Measurements from ENCODE around the gene CMSS1. TPM values are rescaled to one million over a fixed set of nuclear protein-coding genes. Genes with fewer than 3 reads are reported as not detected.

The CMSS1 gene
- total and polyA plus RNA-seq, 2 of the 13 experiments (the other 11 are each of a cell fraction or from before 2014, with no cell fraction given), result 6.4 to 48.7 TPM

DNA sequence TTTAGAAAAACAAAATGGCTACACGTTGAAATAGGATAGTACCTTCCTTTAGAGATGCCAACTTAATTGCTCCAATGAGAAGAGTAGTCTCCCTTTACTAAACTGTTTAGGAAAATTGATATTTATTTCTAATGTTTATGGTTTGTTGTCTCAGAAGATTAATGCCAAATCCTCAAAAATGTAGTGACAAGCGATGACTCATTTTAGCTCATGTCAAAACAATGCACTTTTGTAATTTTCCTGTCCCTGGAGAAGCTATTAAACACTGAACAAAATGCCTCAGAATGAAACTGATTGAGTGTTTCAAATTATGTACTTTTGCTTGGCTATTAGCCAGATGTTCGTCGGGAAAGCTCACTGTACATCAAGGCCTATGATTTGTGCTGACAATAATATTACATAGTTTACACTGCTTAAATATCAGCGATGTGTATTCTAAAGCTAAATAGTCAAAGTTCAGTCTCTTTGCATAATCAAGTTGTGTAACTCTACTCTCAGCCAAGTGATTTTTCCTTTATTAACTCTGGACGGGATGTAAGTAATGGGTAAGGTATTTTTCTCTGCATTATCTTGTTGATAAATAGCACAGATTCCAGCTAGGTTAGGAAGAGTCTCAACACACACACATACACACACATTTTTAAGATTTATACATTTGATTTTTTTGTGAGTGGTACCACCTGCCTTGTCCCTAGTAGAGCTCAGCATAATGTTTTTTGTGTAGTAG lies 83.7 kb downstream of the CMSS1 start (continued):
- TF ChIP-seq, protein P1, sequence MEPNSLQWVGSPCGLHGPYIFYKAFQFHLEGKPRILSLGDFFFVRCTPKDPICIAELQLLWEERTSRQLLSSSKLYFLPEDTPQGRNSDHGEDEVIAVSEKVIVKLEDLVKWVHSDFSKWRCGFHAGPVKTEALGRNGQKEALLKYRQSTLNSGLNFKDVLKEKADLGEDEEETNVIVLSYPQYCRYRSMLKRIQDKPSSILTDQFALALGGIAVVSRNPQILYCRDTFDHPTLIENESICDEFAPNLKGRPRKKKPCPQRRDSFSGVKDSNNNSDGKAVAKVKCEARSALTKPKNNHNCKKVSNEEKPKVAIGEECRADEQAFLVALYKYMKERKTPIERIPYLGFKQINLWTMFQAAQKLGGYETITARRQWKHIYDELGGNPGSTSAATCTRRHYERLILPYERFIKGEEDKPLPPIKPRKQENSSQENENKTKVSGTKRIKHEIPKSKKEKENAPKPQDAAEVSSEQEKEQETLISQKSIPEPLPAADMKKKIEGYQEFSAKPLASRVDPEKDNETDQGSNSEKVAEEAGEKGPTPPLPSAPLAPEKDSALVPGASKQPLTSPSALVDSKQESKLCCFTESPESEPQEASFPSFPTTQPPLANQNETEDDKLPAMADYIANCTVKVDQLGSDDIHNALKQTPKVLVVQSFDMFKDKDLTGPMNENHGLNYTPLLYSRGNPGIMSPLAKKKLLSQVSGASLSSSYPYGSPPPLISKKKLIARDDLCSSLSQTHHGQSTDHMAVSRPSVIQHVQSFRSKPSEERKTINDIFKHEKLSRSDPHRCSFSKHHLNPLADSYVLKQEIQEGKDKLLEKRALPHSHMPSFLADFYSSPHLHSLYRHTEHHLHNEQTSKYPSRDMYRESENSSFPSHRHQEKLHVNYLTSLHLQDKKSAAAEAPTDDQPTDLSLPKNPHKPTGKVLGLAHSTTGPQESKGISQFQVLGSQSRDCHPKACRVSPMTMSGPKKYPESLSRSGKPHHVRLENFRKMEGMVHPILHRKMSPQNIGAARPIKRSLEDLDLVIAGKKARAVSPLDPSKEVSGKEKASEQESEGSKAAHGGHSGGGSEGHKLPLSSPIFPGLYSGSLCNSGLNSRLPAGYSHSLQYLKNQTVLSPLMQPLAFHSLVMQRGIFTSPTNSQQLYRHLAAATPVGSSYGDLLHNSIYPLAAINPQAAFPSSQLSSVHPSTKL (CRISPR knock-in tag; IDR thresholded peaks at IDR 0.05), result peak; percentile 98
- TF ChIP-seq POGZ (CRISPR knock-in tag; IDR thresholded peaks at IDR 0.05), result peak; percentile 73; the same call in 1 of the 2 replicates
- TF ChIP-seq, protein P2, sequence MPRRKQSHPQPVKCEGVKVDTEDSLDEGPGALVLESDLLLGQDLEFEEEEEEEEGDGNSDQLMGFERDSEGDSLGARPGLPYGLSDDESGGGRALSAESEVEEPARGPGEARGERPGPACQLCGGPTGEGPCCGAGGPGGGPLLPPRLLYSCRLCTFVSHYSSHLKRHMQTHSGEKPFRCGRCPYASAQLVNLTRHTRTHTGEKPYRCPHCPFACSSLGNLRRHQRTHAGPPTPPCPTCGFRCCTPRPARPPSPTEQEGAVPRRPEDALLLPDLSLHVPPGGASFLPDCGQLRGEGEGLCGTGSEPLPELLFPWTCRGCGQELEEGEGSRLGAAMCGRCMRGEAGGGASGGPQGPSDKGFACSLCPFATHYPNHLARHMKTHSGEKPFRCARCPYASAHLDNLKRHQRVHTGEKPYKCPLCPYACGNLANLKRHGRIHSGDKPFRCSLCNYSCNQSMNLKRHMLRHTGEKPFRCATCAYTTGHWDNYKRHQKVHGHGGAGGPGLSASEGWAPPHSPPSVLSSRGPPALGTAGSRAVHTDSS (CRISPR knock-in tag; conservative IDR thresholded peaks at IDR 0.05), result no peak
- peak; percentile 69; the same call in 1 of the 2 replicates for TF ChIP-seq CHD4 (IDR thresholded peaks at IDR 0.05; ENCODE audit: borderline replicate concordance, low read length)
- no peak for TF ChIP-seq MTF2 (CRISPR knock-in tag; IDR thresholded peaks at IDR 0.05; ENCODE audit: borderline replicate concordance)
- TF ChIP-seq, protein P3, sequence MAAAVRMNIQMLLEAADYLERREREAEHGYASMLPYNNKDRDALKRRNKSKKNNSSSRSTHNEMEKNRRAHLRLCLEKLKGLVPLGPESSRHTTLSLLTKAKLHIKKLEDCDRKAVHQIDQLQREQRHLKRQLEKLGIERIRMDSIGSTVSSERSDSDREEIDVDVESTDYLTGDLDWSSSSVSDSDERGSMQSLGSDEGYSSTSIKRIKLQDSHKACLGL (CRISPR knock-in tag; IDR thresholded peaks at IDR 0.05), result no peak
- no peak for TF ChIP-seq NPAS2 (CRISPR knock-in tag; IDR thresholded peaks at IDR 0.05; ENCODE audit: borderline replicate concordance)
- TF ChIP-seq CEBPG (CRISPR knock-in tag; IDR thresholded peaks at IDR 0.05), result peak; percentile 92
- TF ChIP-seq, protein P4, sequence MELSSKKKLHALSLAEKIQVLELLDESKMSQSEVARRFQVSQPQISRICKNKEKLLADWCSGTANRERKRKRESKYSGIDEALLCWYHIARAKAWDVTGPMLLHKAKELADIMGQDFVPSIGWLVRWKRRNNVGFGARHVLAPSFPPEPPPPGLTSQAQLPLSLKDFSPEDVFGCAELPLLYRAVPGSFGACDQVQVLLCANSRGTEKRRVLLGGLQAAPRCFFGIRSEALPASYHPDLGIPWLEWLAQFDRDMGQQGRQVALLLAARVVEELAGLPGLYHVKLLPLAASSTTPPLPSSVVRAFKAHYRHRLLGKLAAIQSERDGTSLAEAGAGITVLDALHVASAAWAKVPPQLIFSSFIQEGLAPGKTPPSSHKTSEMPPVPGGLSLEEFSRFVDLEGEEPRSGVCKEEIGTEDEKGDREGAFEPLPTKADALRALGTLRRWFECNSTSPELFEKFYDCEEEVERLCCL (CRISPR knock-in tag; IDR thresholded peaks at IDR 0.05; ENCODE audit: borderline replicate concordance), result no peak
- TF ChIP-seq, protein P5, sequence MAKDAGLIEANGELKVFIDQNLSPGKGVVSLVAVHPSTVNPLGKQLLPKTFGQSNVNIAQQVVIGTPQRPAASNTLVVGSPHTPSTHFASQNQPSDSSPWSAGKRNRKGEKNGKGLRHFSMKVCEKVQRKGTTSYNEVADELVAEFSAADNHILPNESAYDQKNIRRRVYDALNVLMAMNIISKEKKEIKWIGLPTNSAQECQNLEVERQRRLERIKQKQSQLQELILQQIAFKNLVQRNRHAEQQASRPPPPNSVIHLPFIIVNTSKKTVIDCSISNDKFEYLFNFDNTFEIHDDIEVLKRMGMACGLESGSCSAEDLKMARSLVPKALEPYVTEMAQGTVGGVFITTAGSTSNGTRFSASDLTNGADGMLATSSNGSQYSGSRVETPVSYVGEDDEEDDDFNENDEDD (CRISPR knock-in tag; IDR thresholded peaks at IDR 0.05; ENCODE audit: borderline replicate concordance), result no peak
- TF ChIP-seq XRCC5 (optimal IDR thresholded peaks at IDR 0.05; ENCODE audit: low read length), result no peak
- TF ChIP-seq, protein P6, sequence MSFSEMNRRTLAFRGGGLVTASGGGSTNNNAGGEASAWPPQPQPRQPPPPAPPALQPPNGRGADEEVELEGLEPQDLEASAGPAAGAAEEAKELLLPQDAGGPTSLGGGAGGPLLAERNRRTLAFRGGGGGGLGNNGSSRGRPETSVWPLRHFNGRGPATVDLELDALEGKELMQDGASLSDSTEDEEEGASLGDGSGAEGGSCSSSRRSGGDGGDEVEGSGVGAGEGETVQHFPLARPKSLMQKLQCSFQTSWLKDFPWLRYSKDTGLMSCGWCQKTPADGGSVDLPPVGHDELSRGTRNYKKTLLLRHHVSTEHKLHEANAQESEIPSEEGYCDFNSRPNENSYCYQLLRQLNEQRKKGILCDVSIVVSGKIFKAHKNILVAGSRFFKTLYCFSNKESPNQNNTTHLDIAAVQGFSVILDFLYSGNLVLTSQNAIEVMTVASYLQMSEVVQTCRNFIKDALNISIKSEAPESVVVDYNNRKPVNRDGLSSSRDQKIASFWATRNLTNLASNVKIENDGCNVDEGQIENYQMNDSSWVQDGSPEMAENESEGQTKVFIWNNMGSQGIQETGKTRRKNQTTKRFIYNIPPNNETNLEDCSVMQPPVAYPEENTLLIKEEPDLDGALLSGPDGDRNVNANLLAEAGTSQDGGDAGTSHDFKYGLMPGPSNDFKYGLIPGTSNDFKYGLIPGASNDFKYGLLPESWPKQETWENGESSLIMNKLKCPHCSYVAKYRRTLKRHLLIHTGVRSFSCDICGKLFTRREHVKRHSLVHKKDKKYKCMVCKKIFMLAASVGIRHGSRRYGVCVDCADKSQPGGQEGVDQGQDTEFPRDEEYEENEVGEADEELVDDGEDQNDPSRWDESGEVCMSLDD (CRISPR knock-in tag; IDR thresholded peaks at IDR 0.05; ENCODE audit: borderline replicate concordance), result no peak
- TF ChIP-seq, protein P7, sequence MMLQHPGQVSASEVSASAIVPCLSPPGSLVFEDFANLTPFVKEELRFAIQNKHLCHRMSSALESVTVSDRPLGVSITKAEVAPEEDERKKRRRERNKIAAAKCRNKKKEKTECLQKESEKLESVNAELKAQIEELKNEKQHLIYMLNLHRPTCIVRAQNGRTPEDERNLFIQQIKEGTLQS (CRISPR knock-in tag; IDR thresholded peaks at IDR 0.05), result peak; percentile 44; the same call in 1 of the 2 replicates
- peak; percentile 81 for TF ChIP-seq ELF3 (CRISPR knock-in tag; IDR thresholded peaks at IDR 0.05)
- TF ChIP-seq, protein P8, sequence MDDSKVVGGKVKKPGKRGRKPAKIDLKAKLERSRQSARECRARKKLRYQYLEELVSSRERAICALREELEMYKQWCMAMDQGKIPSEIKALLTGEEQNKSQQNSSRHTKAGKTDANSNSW (CRISPR knock-in tag; IDR thresholded peaks at IDR 0.05; ENCODE audit: borderline replicate concordance), result no peak
- peak; percentile 73 for TF ChIP-seq RCOR2 (CRISPR knock-in tag; IDR thresholded peaks at IDR 0.05)
- TF ChIP-seq SIN3B (IDR thresholded peaks at IDR 0.05; ENCODE audit: low read length), result no peak

All from HepG2 (cell line).